ENCODE measurements around the gene TTLL11.

DNA sequence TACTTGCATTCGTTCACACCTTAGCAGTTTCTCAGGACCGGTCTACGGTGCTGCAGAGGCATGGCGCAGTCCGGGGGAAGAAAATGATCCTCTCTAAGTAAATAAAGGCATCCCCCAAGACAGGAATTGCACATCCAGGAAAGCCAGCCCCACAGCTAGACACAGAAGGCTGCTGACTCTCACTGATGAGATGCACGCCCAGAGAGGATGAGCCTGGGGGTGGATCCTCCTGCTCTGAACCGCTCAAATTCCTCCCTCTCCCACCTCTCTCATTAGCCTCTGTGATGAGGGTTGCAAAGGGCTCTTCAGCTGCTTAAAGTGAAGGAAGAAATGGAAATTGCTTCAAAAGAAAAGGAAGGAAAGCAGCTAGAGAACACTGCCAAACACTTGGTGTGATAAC lies 132.4 kb downstream of the TTLL11 start:
- TF ChIP-seq, protein P1, sequence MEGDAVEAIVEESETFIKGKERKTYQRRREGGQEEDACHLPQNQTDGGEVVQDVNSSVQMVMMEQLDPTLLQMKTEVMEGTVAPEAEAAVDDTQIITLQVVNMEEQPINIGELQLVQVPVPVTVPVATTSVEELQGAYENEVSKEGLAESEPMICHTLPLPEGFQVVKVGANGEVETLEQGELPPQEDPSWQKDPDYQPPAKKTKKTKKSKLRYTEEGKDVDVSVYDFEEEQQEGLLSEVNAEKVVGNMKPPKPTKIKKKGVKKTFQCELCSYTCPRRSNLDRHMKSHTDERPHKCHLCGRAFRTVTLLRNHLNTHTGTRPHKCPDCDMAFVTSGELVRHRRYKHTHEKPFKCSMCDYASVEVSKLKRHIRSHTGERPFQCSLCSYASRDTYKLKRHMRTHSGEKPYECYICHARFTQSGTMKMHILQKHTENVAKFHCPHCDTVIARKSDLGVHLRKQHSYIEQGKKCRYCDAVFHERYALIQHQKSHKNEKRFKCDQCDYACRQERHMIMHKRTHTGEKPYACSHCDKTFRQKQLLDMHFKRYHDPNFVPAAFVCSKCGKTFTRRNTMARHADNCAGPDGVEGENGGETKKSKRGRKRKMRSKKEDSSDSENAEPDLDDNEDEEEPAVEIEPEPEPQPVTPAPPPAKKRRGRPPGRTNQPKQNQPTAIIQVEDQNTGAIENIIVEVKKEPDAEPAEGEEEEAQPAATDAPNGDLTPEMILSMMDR (IDR thresholded peaks at IDR 0.05; ENCODE audit: insufficient read depth, low read depth, low read length), result no peak
- TF ChIP-seq EZH2 (IDR thresholded peaks at IDR 0.05; ENCODE audit: insufficient read depth, low read length), result no peak
